Right lobe of liver (tissue), 4 donors: ENCODE results near the gene KIF19.

Source experiments
- POLR2A ChIP-seq: fragments of 450-650 bp; IDR thresholded peaks from one replicate; pipeline ENCODE4 v1.6.1; 2017; ENCODE audit warnings: antibody characterized with exemption, mild to moderate bottlenecking
- TF ChIP-seq, protein P1 (sequence below), 4 donors: fragments of 200-600 bp in 3 of 4; fragments of 450-650 bp in 1 of 4; IDR thresholded peaks; one replicate each; pipeline versions ENCODE4 v1.5.1 to v1.8.0; 2016 to 2022; ENCODE audit warnings: antibody characterized with exemption in 4 of 4, mild to moderate bottlenecking in 2 of 4
- donor health status: DM: no; HTN: no; CAD: no.
- donor health status: DM: no; HTN: no; CAD: no.
- donor health status: DM: no; HTN: yes; CAD: no.

DNA sequence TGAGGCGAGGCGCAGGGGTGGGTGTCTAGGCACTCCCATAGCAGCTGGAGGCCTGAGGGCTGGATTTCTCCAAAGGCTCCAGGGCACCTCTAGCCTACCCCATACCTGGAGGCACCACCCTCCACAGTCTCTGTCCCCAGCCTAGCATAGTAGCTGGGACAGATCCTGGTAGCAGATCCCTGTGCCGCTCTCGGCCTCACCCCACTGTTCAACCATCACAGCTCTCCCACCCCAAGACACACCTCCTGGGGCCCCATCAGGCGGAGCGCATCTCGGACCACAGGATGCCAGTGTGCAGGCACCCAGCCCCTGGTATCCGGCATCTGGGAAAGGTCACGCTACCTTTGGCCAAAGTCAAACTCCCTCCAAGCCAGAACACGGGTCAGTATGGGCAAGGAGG, 28.5 kb downstream of the KIF19 start:
- TF ChIP-seq POLR2A, result no peak
- TF ChIP-seq, protein P1, sequence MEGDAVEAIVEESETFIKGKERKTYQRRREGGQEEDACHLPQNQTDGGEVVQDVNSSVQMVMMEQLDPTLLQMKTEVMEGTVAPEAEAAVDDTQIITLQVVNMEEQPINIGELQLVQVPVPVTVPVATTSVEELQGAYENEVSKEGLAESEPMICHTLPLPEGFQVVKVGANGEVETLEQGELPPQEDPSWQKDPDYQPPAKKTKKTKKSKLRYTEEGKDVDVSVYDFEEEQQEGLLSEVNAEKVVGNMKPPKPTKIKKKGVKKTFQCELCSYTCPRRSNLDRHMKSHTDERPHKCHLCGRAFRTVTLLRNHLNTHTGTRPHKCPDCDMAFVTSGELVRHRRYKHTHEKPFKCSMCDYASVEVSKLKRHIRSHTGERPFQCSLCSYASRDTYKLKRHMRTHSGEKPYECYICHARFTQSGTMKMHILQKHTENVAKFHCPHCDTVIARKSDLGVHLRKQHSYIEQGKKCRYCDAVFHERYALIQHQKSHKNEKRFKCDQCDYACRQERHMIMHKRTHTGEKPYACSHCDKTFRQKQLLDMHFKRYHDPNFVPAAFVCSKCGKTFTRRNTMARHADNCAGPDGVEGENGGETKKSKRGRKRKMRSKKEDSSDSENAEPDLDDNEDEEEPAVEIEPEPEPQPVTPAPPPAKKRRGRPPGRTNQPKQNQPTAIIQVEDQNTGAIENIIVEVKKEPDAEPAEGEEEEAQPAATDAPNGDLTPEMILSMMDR (IDR thresholded peaks at IDR 0.05), result no peak
